ENCODE results near the gene EPB41L2. TPM values are rescaled to one million over a fixed set of nuclear protein-coding genes. Genes with fewer than 3 reads are reported as not detected.
"Not testable (repeated sequence)": the region's sequence is repeated elsewhere in the genome, so short reads cannot be mapped to it uniquely, and the experiment has no call there.

The EPB41L2 gene
- total and polyA plus RNA-seq, 8 donors = 13.0 to 63.0 (median 17.4) TPM

GRCh38 chr6:130946076-130946475 is 117.0 kb downstream of the EPB41L2 start:
- Histone ChIP-seq H3K4me3 (no peak overlapping the region), H3K27me3 (no peaks in the 10 kb centered on the region), H3K9me3 (no peaks in the 10 kb centered on the region), H3K27ac (no peak overlapping the region), H3K4me1 (peaks cover 0 to 5% (median 0%) of the 10 kb centered on the region in 3 donors), H3K36me3 (no peaks in the 10 kb centered on the region)
- no peak for TF ChIP-seq CTCF (IDR thresholded peaks at IDR 0.05)
- FAIRE-seq (no peak), ATAC-seq (no peak), DNase-seq (no peak)
- 67 to 92% methylated on average over 2 of the region's 2 CpGs for WGBS, 2 donors
- intact Hi-C loops (cut with DNase I) = no loop called here

- Histone ChIP-seq H3K27ac (no peak overlapping the region), H3K27me3 (no peaks in the 10 kb centered on the region), H3K4me1 (peaks cover 0 to 5% (median 0%) of the 10 kb centered on the region in 3 donors), H3K4me3 (no peak overlapping the region), H3K9me3 (no peaks in the 10 kb centered on the region), H3K36me3 (no peaks in the 10 kb centered on the region)
- ATAC-seq (no peak), FAIRE-seq (no peak), DNase-seq (no peak)
- WGBS, 2 donors = 62 to 66% methylated on average over 4 of the region's 4 CpGs
- intact Hi-C loops (cut with DNase I) = no loop called here
- TF ChIP-seq CTCF (IDR thresholded peaks at IDR 0.05) = no peak
Observed at GRCh38 chr6:130945401-130945919, 117.6 kb downstream of the EPB41L2 start.

- no peaks in the 10 kb centered on the region for H3K27me3 ChIP-seq
- FAIRE-seq (no peak), ATAC-seq (no peak), DNase-seq (no peak)
- no peak for TF ChIP-seq CTCF (IDR thresholded peaks at IDR 0.05)
- H3K36me3 ChIP-seq = no peaks in the 10 kb centered on the region
- no peak overlapping the region for H3K4me3 ChIP-seq
- intact Hi-C loops (cut with DNase I) = no loop called here
- 91% methylated on average over 2 of the region's 2 CpGs for WGBS, 2 donors
- peaks cover 0 to 5% (median 0%) of the 10 kb centered on the region in 3 donors for H3K4me1 ChIP-seq
- no peaks in the 10 kb centered on the region for H3K9me3 ChIP-seq
- H3K27ac ChIP-seq = no peak overlapping the region
Observed at GRCh38 chr6:130944486-130944885, 118.6 kb downstream of the EPB41L2 start.

GRCh38 chr6:130943738-130944137 is 119.3 kb downstream of the EPB41L2 start:
- WGBS, 2 donors = 66 to 81% methylated on average over 4 of the region's 4 CpGs
- ATAC-seq (no peak), FAIRE-seq (no peak), DNase-seq (no peak)
- H3K36me3 ChIP-seq = no peaks in the 10 kb centered on the region
- H3K27ac ChIP-seq = no peak overlapping the region
- H3K27me3 ChIP-seq = no peaks in the 10 kb centered on the region
- H3K4me1 ChIP-seq = peaks cover 0 to 5% (median 0%) of the 10 kb centered on the region in 3 donors
- intact Hi-C loops (cut with DNase I) = no loop called here
- H3K4me3 ChIP-seq = no peak overlapping the region
- TF ChIP-seq CTCF (IDR thresholded peaks at IDR 0.05) = no peak
- no peaks in the 10 kb centered on the region for H3K9me3 ChIP-seq

GRCh38 chr6:130942752-130943151 is 120.3 kb downstream of the EPB41L2 start:
- H3K36me3 ChIP-seq; DNase-seq; H3K27me3 ChIP-seq; H3K9me3 ChIP-seq; H3K27ac ChIP-seq; ATAC-seq; H3K4me3 ChIP-seq; intact Hi-C loops (cut with DNase I); FAIRE-seq; H3K4me1 ChIP-seq: not testable (repeated sequence)
- WGBS, 2 donors = 93 to 94% methylated on average over 3 of the region's 3 CpGs

Data from pancreas (tissue), 10 donors.